ENCODE data around the gene SHC2. TPM values are rescaled to one million over a fixed set of nuclear protein-coding genes. Genes with fewer than 3 reads are reported as not detected.

SHC2 gene
- total and polyA plus RNA-seq, 2 of the 8 experiments (the other 6 are each of a cell fraction or from before 2014, with no cell fraction given): 4.4 to 7.3 TPM

DNA sequence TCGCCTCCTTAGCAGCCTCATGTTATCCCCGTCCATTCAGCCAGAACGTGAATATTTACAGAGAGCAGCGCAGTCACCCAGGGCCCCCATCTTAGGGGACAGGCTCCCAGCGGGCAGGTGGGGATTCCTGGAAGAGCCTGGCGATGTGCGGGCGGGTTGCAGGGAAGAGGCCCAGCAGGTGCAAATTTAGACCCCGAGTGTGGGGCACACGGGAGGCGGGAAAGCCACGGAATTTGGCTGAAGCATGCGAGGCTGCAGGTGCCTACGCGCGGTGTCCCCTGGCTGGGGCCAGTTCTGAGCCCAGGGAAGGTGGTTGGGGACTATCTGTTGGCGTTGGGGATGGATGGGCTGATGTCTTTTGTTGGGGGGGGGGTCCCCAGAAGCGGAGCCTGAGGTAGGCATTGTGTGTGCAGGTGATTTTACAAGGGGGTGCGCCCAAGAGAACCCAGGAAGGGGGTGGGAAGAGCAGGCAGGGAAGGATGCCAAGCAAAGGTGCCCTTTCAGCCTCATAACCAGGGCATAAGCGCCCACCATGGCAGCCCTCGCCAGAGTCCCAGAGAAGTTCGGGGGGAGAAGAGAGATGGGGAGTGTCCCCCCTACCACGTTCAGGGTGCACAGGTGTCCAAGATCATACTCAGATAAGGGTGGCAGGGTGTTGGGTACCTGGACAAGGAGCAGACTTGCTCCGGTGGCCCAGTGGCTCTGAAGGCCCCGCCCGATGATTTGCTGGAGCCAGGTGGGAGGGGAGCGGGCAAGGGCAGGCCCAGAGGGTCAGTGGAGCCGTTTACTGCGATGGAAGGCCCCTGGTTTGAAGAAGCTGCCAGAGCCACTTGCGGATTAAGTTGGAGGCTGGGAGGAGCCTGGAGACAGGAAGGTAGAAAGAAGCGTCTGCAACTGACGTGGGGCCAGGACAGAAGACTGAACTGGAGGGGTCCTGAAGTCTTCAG, 47.6 kb upstream of the SHC2 start:
- H2BK5ac ChIP-seq (ENCODE audit: low read depth, low read length): no peak overlapping the region
- no peak overlapping the region for H3K27ac ChIP-seq (ENCODE audit: low read depth, low read length)
- TF ChIP-seq CBX5 (IDR thresholded peaks at IDR 0.05; ENCODE audit: low read depth, low read length): no peak
- TF ChIP-seq, protein P1, sequence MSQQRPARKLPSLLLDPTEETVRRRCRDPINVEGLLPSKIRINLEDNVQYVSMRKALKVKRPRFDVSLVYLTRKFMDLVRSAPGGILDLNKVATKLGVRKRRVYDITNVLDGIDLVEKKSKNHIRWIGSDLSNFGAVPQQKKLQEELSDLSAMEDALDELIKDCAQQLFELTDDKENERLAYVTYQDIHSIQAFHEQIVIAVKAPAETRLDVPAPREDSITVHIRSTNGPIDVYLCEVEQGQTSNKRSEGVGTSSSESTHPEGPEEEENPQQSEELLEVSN (IDR thresholded peaks at IDR 0.05): peak; percentile 41; the same call in 1 of the 2 replicates
- ChIA-PET CTCF (ENCODE audit: partially characterized antibody) (interaction anchor here (0.8 to 3.7 kb wide), 5 partner anchors 10 to 125 kb away, joined by 3 to 31 read pairs (median 16); no protein-coding TSS in a partner anchor), POLR2A (ENCODE audit: partially characterized antibody) (interaction anchor here (1.4 to 2.1 kb wide), 2 partner anchors 13 to 23 kb away, joined by 4 to 5 read pairs; partner anchors contain the start of gene CDC34)
- no peak overlapping the region for H3K23ac ChIP-seq (ENCODE audit: insufficient read length)
- 0 out of 2 replicates have a peak overlapping the region, but pooled peaks have one; percentile 65 for H2AK5ac ChIP-seq (ENCODE audit: low read depth, low read length)
- peak overlapping the region; percentile 6 for H3K56ac ChIP-seq (replicated peaks; ENCODE audit: insufficient read length, low read depth, low read length)
- peaks cover 8% of the 10 kb centered on the region; the same call in 1 of the 2 replicates for H3K23me2 ChIP-seq (ENCODE audit: low read depth, low read length)
- H3K4me1 ChIP-seq (replicated peaks in 1 of 4; ENCODE audit: control insufficient read depth in 3 of 4, insufficient read depth in 4 of 4, low read length in 3 of 4): peaks cover 0 to 14% (median 9%) of the 10 kb centered on the region in 4 experiments; a peak in 5 of 7 replicates
- H3K18ac ChIP-seq (ENCODE audit: extremely low read depth, low read length): no peak overlapping the region
- H2BK15ac ChIP-seq (ENCODE audit: low read length): no peak overlapping the region
- H4K20me1 ChIP-seq (replicated peaks in 1 of 2; ENCODE audit: control insufficient read depth in 1 of 2, insufficient read depth in 2 of 2, low read length in 2 of 2): peaks cover 0 to 8% of the 10 kb centered on the region in 2 experiments
- no peak overlapping the region for H4K91ac ChIP-seq (replicated peaks; ENCODE audit: insufficient read length, low read length)
- no peaks in the 10 kb centered on the region for H3K36me3 ChIP-seq (ENCODE audit: control insufficient read depth in 2 of 4, insufficient read depth in 4 of 4, low read length in 3 of 4)
- no peak overlapping the region for H4K5ac ChIP-seq (ENCODE audit: insufficient read length, low read depth, low read length)
- FAIRE-seq (no peak), DNase-seq (ENCODE audit: low read depth in 1 of 2, low spot score in 2 of 2) (no peak)
- no peak overlapping the region for H2BK20ac ChIP-seq (ENCODE audit: low read length)
- H3K9ac ChIP-seq (replicated peaks in 1 of 4; ENCODE audit: extremely low read depth in 1 of 4, low read depth in 3 of 4, low read length in 3 of 4): no peak overlapping the region; a peak in 1 of 7 replicates
- no peak overlapping the region for H3K4ac ChIP-seq (replicated peaks; ENCODE audit: insufficient read length, low read depth, low read length)
- no peaks in the 10 kb centered on the region for H3K79me2 ChIP-seq (ENCODE audit: control insufficient read depth in 1 of 2, insufficient read depth in 2 of 2, low read length in 2 of 2)
- no peaks in the 10 kb centered on the region for H3K79me1 ChIP-seq (ENCODE audit: low read depth, low read length)
- H2AFZ ChIP-seq (ENCODE audit: low read length): no peak overlapping the region
- no peak overlapping the region for H3K14ac ChIP-seq (ENCODE audit: insufficient read length)
- H3K4me2 ChIP-seq (ENCODE audit: insufficient read depth in 1 of 2, low read depth in 2 of 2, low read length in 2 of 2): peak overlapping the region; percentile 34 to 97
- H2BK120ac ChIP-seq (replicated peaks; ENCODE audit: low read depth, low read length): no peak overlapping the region
- 0 out of 2 replicates have a peak overlapping the region, but pooled peaks have one; percentile 17 for H2BK12ac ChIP-seq (ENCODE audit: low read depth, low read length)
- no peaks in the 10 kb centered on the region; a peak in 2 of 4 replicates for H3K9me3 ChIP-seq (ENCODE audit: insufficient read depth in 2 of 2, low read depth in 1 of 2, low read length in 1 of 2)
- peak overlapping the region; percentile 79 to 86 (median 80) for H3K4me3 ChIP-seq (ENCODE audit: extremely low read depth in 1 of 4, insufficient read depth in 2 of 4, low read depth in 3 of 4, low read length in 4 of 4)
- no peaks in the 10 kb centered on the region for H3K27me3 ChIP-seq (replicated peaks in 1 of 4; ENCODE audit: control insufficient read depth in 3 of 4, extremely low read depth in 1 of 4, insufficient read depth in 3 of 4, low read length in 3 of 4)
- peak overlapping the region; percentile 72; the same call in 1 of the 2 replicates for H4K8ac ChIP-seq (ENCODE audit: extremely low read depth, insufficient read depth, low read length)
- WGBS, 2 experiments (ENCODE audit: extremely low coverage in 1 of 2, insufficient coverage in 1 of 2, insufficient read length in 1 of 2, insufficient replicate concordance in 2 of 2, low coverage in 1 of 2, low lambda C conversion rate in 2 of 2, missing lambda C conversion rate in 1 of 2): 71% methylated on average over 30 of the region's 32 CpGs; no CpG with 5 or more reads in 1 of the 2 experiments

All from H1 (cell line).